Keratinocyte (primary cell): ENCODE data around the gene ERC2. TPM values are rescaled to one million over a fixed set of nuclear protein-coding genes. Genes with fewer than 3 reads are reported as not detected.

Experiments used
- DNase-seq: peaks from one replicate; pipeline ENCODE4 v3.0.0-alpha.2; 2011; ENCODE audit warnings: low read depth, missing footprints, low spot score
- FAIRE-seq: peaks from 2 replicates; lab custom pipeline; 2011; peaks lifted over from hg19 to GRCh38; lab: Jason Lieb, UNC
- H2AFZ ChIP-seq: 2 replicates; pipeline ENCODE4 v1.6.0; 2012; ENCODE audit warnings: low read length, control low read depth, inconsistent platforms; ENCODE audit not compliant: control insufficient read depth
- H3K27ac ChIP-seq: 2 replicates; pipeline ENCODE4 v1.5.1; 2011; ENCODE audit warnings: low read length; ENCODE audit not compliant: control insufficient read depth, insufficient read depth
- H3K27me3 ChIP-seq: 3 replicates; pipeline ENCODE4 v1.6.0; 2011; ENCODE audit warnings: low read length; ENCODE audit not compliant: control insufficient read depth, insufficient read depth; ENCODE audit errors: extremely low read depth
- H3K36me3 ChIP-seq, 2 experiments: 2 replicates in 1 of 2; 3 replicates in 1 of 2; pipeline ENCODE4 v1.5.1; 2011; ENCODE audit warnings: low read length in 2 of 2, mild to moderate bottlenecking in 1 of 2; ENCODE audit not compliant: control insufficient read depth in 2 of 2, insufficient read depth in 2 of 2; ENCODE audit errors: extremely low read depth in 1 of 2
- H3K4me1 ChIP-seq: 3 replicates; pipeline ENCODE4 v1.5.1; 2011; ENCODE audit warnings: low read length; ENCODE audit not compliant: control insufficient read depth, insufficient read depth; ENCODE audit errors: extremely low read depth
- H3K4me2 ChIP-seq: 3 replicates; pipeline ENCODE4 v1.6.0; 2011; ENCODE audit warnings: low read depth, low read length; ENCODE audit not compliant: control insufficient read depth, insufficient read depth; ENCODE audit errors: extremely low read depth
- H3K4me3 ChIP-seq, 3 experiments: fragments of 200-600 bp in 1 of 3; sonication (generic) in 1 of 3; 2 replicates in 2 of 3; 3 replicates in 1 of 3; pipeline ENCODE4 v1.5.1; 2011 to 2016; ENCODE audit warnings: low read length in 3 of 3, mild to moderate bottlenecking in 3 of 3, control low read depth in 2 of 3, inconsistent platforms in 1 of 3, low read depth in 1 of 3, mixed read lengths in 1 of 3, mixed run types in 1 of 3, moderate library complexity in 1 of 3; ENCODE audit not compliant: control insufficient read depth in 2 of 3, insufficient read depth in 2 of 3; ENCODE audit errors: extremely low read depth in 1 of 3
- H3K79me2 ChIP-seq: 2 replicates; pipeline ENCODE4 v1.6.0; 2012; ENCODE audit warnings: low read length; ENCODE audit not compliant: control insufficient read depth, insufficient read depth
- H3K9ac ChIP-seq: 3 replicates; pipeline ENCODE4 v1.6.0; 2011; ENCODE audit warnings: low read length; ENCODE audit not compliant: control insufficient read depth, insufficient read depth; ENCODE audit errors: extremely low read depth
- H3K9me1 ChIP-seq: 3 replicates; pipeline ENCODE4 v1.6.0; 2011; ENCODE audit warnings: low read length; ENCODE audit not compliant: control insufficient read depth, insufficient read depth; ENCODE audit errors: extremely low read depth
- H3K9me3 ChIP-seq: 2 replicates; pipeline ENCODE4 v1.5.1; 2012; ENCODE audit warnings: low read depth, low read length; ENCODE audit not compliant: control insufficient read depth
- H4K20me1 ChIP-seq: 3 replicates; pipeline ENCODE4 v1.6.0; 2011; ENCODE audit warnings: low read length; ENCODE audit not compliant: control insufficient read depth, insufficient read depth; ENCODE audit errors: extremely low read depth
- EZH2 ChIP-seq: IDR thresholded peaks from one replicate; pipeline ENCODE4 v1.6.1; 2012; ENCODE audit warnings: inconsistent platforms, mild to moderate bottlenecking, low read length, moderate library complexity
- dilution Hi-C: fragments of 300-500 bp; cut with MboI; formaldehyde crosslinking; loops from one replicate; pipeline ENCODE4 v1.7.0; 2020; ENCODE audit warnings: low sequenced_read_pairs; ENCODE audit not compliant: extremely low pct_ligation_motif_present
- polyA plus RNA-seq, 5 experiments: library from polyadenylated mRNA; depleted of rRNA in 3 of 5; stranded (reverse) in 3 of 5; stranded (forward) in 1 of 5; unstranded in 1 of 5; fragments of >200 nt; gene quantifications; 1 replicate in 1 of 5; 2 replicates in 3 of 5; 3 replicates in 1 of 5; pipeline versions ENCODE4 v1.2.1 to v1.2.3, GENCODE V29; 2011 to 2012; ENCODE audit warnings: missing spikeins in 2 of 5, low read depth in 1 of 5, low replicate concordance in 1 of 5
- TF ChIP-seq, protein P1 (sequence below), 3 experiments: IDR thresholded peaks in 1 of 3; conservative IDR thresholded peaks in 1 of 3; optimal IDR thresholded peaks in 1 of 3; 2 replicates in 2 of 3; 3 replicates in 1 of 3; pipeline versions ENCODE3 to v1.5.1; 2011; ENCODE audit warnings: low read length in 3 of 3, mild to moderate bottlenecking in 3 of 3, moderate library complexity in 2 of 3, control low read depth in 1 of 3, inconsistent platforms in 1 of 3; ENCODE audit not compliant: insufficient read depth in 2 of 3; ENCODE audit errors: extremely low read depth in 1 of 3

The ERC2 gene
- polyA plus RNA-seq, 1 donor (not counting 4 experiments of a cell fraction or from before 2014, with no cell fraction given), result 0.08 TPM

DNA sequence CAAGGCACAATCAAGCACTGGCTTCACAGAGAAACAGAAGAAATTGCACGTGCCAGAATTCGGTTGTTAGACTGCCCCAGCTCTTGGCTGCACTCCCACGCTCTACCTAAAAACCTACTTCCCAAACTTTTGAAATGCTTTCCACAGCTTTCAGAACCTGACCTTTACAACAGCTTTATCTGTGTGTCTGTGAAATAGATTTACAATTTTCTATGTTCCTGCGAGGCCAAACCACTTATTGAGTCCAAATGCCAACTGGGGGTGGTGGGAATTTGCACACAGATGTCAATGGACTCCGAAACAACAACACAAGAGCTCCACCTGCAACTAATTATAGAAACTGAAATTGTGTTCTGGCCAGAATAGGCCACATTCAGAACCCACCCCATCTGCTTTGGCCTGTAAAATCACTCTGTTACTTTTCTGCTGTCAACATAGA, 44.6 kb downstream of the ERC2 start:
- Histone ChIP-seq H3K27ac (no peak overlapping the region), H3K9me1 (no peaks in the 10 kb centered on the region), H2AFZ (no peak overlapping the region), H3K9ac (no peak overlapping the region), H4K20me1 (no peaks in the 10 kb centered on the region), H3K36me3 (no peaks in the 10 kb centered on the region), H3K4me1 (no peaks in the 10 kb centered on the region), H3K9me3 (no peaks in the 10 kb centered on the region), H3K27me3 (no peaks in the 10 kb centered on the region), H3K4me2 (no peak overlapping the region), H3K4me3 (no peak overlapping the region), H3K79me2 (no peaks in the 10 kb centered on the region)
- FAIRE-seq, result no peak
- DNase-seq, result no peak
- dilution Hi-C loops, result no loop called here
- TF ChIP-seq, protein P1, sequence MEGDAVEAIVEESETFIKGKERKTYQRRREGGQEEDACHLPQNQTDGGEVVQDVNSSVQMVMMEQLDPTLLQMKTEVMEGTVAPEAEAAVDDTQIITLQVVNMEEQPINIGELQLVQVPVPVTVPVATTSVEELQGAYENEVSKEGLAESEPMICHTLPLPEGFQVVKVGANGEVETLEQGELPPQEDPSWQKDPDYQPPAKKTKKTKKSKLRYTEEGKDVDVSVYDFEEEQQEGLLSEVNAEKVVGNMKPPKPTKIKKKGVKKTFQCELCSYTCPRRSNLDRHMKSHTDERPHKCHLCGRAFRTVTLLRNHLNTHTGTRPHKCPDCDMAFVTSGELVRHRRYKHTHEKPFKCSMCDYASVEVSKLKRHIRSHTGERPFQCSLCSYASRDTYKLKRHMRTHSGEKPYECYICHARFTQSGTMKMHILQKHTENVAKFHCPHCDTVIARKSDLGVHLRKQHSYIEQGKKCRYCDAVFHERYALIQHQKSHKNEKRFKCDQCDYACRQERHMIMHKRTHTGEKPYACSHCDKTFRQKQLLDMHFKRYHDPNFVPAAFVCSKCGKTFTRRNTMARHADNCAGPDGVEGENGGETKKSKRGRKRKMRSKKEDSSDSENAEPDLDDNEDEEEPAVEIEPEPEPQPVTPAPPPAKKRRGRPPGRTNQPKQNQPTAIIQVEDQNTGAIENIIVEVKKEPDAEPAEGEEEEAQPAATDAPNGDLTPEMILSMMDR (optimal IDR thresholded peaks at IDR 0.05 in 1 of 3, IDR thresholded peaks at IDR 0.05 in 1 of 3, conservative IDR thresholded peaks at IDR 0.05 in 1 of 3; ENCODE audit: extremely low read depth in 1 of 3, insufficient read depth in 2 of 3, low read length in 3 of 3), result no peak
- no peak for TF ChIP-seq EZH2

DNA sequence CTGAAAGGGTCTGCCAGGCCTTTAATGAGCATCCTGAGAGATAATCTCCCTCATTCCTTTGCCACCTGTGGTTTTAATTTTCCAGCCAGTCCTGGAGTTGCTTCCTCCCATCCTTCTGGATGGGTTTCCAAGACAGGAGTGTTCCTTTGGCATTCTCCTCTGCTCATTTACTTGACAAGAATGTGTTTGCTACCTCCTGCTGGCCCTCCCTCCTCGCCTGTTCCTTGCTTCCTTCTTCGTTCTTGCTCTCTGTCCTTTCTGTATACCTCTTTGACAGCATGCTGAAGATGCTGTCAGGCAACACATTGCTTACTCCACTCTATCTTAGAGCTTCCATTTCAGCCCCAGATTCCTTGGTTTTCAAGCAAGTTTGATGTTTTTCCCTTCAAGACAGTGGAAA, 46.0 kb downstream of the ERC2 start:
- FAIRE-seq, result no peak
- H3K4me1 ChIP-seq, result no peaks in the 10 kb centered on the region
- H3K9me1 ChIP-seq, result no peaks in the 10 kb centered on the region
- H3K9ac ChIP-seq, result no peak overlapping the region
- no peak overlapping the region for H2AFZ ChIP-seq
- H3K27me3 ChIP-seq, result no peaks in the 10 kb centered on the region
- no peak overlapping the region for H3K4me3 ChIP-seq
- H3K4me2 ChIP-seq, result no peak overlapping the region
- DNase-seq, result no peak
- H3K79me2 ChIP-seq, result no peaks in the 10 kb centered on the region
- no peaks in the 10 kb centered on the region for H3K36me3 ChIP-seq
- dilution Hi-C loops, result no loop called here
- TF ChIP-seq, protein P1 (optimal IDR thresholded peaks at IDR 0.05 in 1 of 3, IDR thresholded peaks at IDR 0.05 in 1 of 3, conservative IDR thresholded peaks at IDR 0.05 in 1 of 3; ENCODE audit: extremely low read depth in 1 of 3, insufficient read depth in 2 of 3, low read length in 3 of 3), result no peak
- TF ChIP-seq EZH2, result no peak
- H3K27ac ChIP-seq, result no peak overlapping the region
- H4K20me1 ChIP-seq, result no peaks in the 10 kb centered on the region
- H3K9me3 ChIP-seq, result no peaks in the 10 kb centered on the region
